ENCODE data around the gene BTAF1. TPM values are rescaled to one million over a fixed set of nuclear protein-coding genes. Genes with fewer than 3 reads are reported as not detected.

The BTAF1 gene
- total RNA-seq, 1 experiment from 2014 or later = 30.7 TPM

DNA sequence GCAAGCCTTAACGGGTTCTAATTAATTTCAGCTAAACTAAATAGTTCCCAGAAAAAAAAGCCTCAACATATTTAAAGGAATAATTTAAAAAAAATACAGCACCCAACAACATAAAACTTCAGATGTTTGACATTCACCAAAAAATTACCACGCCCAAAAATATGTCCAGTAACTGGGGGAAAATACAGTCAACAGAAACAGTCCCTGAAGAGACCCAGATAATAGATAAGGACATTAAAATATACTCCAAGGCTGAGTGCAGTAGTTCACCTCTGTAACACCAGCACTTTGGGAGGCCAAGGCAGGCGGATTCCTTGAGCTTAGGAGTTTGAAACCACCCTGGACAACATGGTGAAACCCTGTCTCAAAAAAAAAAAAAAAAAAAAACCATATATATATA, 78.0 kb downstream of the BTAF1 start:
- Mint-ChIP-seq H3K27ac (ENCODE audit: unreplicated experiment) (no peak overlapping the region), H3K4me1 (ENCODE audit: low read depth, unreplicated experiment) (no peaks in the 10 kb centered on the region), H3K4me3 (ENCODE audit: low read depth, unreplicated experiment) (no peak overlapping the region), H3K36me3 (ENCODE audit: insufficient read depth, unreplicated experiment) (no peaks in the 10 kb centered on the region), H3K27me3 (ENCODE audit: unreplicated experiment) (no peaks in the 10 kb centered on the region), H3K9me3 (ENCODE audit: low read depth, unreplicated experiment) (no peaks in the 10 kb centered on the region)
- CTCF ChIA-PET = no interaction called here
- BruUV-seq (replicated peaks) = no TSS peak
- DNase-seq = no peak
- TF ChIP-seq, protein P1, sequence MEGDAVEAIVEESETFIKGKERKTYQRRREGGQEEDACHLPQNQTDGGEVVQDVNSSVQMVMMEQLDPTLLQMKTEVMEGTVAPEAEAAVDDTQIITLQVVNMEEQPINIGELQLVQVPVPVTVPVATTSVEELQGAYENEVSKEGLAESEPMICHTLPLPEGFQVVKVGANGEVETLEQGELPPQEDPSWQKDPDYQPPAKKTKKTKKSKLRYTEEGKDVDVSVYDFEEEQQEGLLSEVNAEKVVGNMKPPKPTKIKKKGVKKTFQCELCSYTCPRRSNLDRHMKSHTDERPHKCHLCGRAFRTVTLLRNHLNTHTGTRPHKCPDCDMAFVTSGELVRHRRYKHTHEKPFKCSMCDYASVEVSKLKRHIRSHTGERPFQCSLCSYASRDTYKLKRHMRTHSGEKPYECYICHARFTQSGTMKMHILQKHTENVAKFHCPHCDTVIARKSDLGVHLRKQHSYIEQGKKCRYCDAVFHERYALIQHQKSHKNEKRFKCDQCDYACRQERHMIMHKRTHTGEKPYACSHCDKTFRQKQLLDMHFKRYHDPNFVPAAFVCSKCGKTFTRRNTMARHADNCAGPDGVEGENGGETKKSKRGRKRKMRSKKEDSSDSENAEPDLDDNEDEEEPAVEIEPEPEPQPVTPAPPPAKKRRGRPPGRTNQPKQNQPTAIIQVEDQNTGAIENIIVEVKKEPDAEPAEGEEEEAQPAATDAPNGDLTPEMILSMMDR (IDR thresholded peaks at IDR 0.05; ENCODE audit: unreplicated experiment) = no peak
- intact Hi-C loops (cut with micrococcal nuclease; ENCODE audit: unreplicated experiment) = no loop called here

DNA sequence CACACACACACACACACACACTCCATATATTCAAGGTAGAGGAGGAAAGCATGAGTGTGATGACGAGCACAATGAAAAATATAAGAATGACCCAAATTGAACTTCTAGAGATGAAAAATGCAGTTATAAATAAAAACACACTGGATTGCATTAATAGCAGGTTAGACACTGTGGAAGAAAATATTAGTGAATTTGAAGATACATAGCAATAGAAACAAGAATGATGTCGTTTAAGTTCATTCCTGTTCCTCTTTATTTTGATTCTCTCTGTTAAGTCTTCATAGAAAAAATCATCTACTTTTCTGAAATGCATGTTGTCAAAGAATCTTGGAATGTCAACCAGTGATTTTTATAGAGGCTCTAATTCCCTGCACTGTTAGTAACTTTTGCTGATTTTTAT, 78.4 kb downstream of the BTAF1 start:
- H3K4me3 Mint-ChIP-seq (ENCODE audit: low read depth, unreplicated experiment) = no peak overlapping the region
- H3K9me3 Mint-ChIP-seq (ENCODE audit: low read depth, unreplicated experiment) = no peaks in the 10 kb centered on the region
- TF ChIP-seq, protein P1 (IDR thresholded peaks at IDR 0.05; ENCODE audit: unreplicated experiment) = no peak
- no peaks in the 10 kb centered on the region for H3K27me3 Mint-ChIP-seq (ENCODE audit: unreplicated experiment)
- CTCF ChIA-PET = no interaction called here
- no peak overlapping the region for H3K27ac Mint-ChIP-seq (ENCODE audit: unreplicated experiment)
- no peak for DNase-seq
- intact Hi-C loops (cut with micrococcal nuclease; ENCODE audit: unreplicated experiment) = no loop called here
- H3K36me3 Mint-ChIP-seq (ENCODE audit: insufficient read depth, unreplicated experiment) = no peaks in the 10 kb centered on the region
- no peaks in the 10 kb centered on the region for H3K4me1 Mint-ChIP-seq (ENCODE audit: low read depth, unreplicated experiment)
- BruUV-seq (replicated peaks) = no TSS peak

DNA sequence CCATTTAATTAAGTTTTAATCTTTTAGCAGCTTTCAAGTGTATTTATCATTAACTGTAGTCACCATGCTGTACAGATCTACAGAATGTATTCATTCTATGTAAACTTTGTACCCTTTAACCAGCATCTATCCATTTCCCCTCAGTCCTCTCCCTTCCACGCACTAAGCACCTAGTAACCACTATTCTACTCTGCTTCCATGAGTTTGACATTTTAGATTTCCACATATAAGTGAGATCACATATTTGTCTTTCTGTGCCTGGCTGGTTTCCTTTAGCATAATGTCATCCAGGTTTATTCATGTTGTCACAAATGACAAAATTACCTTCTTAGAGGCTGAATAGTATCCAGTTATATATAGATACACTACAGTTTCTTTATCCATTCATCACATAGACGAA, 79.7 kb downstream of the BTAF1 start:
- Mint-ChIP-seq H3K27ac (ENCODE audit: unreplicated experiment) (no peak overlapping the region), H3K4me3 (ENCODE audit: low read depth, unreplicated experiment) (no peak overlapping the region), H3K36me3 (ENCODE audit: insufficient read depth, unreplicated experiment) (no peaks in the 10 kb centered on the region), H3K4me1 (ENCODE audit: low read depth, unreplicated experiment) (no peaks in the 10 kb centered on the region), H3K27me3 (ENCODE audit: unreplicated experiment) (no peaks in the 10 kb centered on the region), H3K9me3 (ENCODE audit: low read depth, unreplicated experiment) (no peaks in the 10 kb centered on the region)
- no peak for DNase-seq
- CTCF ChIA-PET = no interaction called here
- intact Hi-C loops (cut with micrococcal nuclease; ENCODE audit: unreplicated experiment) = no loop called here
- no TSS peak for BruUV-seq (replicated peaks)
- TF ChIP-seq, protein P1 (IDR thresholded peaks at IDR 0.05; ENCODE audit: unreplicated experiment) = no peak

DNA sequence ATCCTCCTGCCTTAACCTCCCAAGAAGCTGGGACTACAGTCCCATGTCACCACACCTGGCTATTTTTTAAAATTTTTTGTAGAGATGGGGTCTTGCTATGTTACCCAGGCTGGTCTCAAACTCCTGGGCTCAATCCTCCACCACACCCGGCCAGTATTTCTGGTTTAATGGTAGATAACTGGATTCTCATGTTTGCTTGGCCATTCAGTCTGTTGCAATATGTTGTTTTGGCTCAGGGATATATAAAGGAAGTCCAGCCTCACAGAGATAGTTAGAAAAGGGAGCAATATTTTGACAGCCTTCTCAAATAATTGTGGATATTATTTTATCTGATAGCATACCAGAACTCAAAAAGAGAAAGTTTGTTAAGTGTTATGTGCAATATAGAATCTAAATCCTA, 82.4 kb downstream of the BTAF1 start:
- intact Hi-C loops (cut with micrococcal nuclease; ENCODE audit: unreplicated experiment) = no loop called here
- no TSS peak for BruUV-seq (replicated peaks)
- H3K27ac Mint-ChIP-seq (ENCODE audit: unreplicated experiment) = no peak overlapping the region
- no peaks in the 10 kb centered on the region for H3K36me3 Mint-ChIP-seq (ENCODE audit: insufficient read depth, unreplicated experiment)
- no peaks in the 10 kb centered on the region for H3K9me3 Mint-ChIP-seq (ENCODE audit: low read depth, unreplicated experiment)
- no peaks in the 10 kb centered on the region for H3K27me3 Mint-ChIP-seq (ENCODE audit: unreplicated experiment)
- peaks cover 5% of the 10 kb centered on the region for H3K4me1 Mint-ChIP-seq (ENCODE audit: low read depth, unreplicated experiment)
- CTCF ChIA-PET = no interaction called here
- no peak overlapping the region for H3K4me3 Mint-ChIP-seq (ENCODE audit: low read depth, unreplicated experiment)
- DNase-seq = no peak
- TF ChIP-seq, protein P1 (IDR thresholded peaks at IDR 0.05; ENCODE audit: unreplicated experiment) = no peak

DNA sequence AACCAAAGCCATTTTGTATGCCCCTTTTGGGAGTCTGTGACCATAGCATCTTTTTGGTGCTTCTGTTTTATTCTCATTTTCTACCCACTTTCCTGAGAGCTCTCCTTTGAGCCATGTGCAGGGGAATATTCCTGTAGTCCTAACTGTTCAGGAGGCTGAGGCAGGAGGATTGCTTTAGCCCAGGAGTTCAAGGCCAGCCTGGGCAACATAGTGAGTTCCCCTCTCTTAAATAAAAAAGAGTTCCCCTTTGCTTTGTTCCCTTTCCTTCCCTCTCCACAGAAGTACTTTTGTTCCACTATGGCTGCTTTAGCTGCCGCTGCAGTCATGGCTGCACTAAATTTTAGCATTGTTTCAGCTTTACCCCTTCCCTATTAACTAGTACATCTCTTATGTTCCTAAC, 85.9 kb downstream of the BTAF1 start:
- peaks cover 5% of the 10 kb centered on the region for H3K4me1 Mint-ChIP-seq (ENCODE audit: low read depth, unreplicated experiment)

More for the DNA sequence above, 85.9 kb downstream of the BTAF1 start:
- no peak overlapping the region for H3K4me3 Mint-ChIP-seq (ENCODE audit: low read depth, unreplicated experiment)
- H3K36me3 Mint-ChIP-seq (ENCODE audit: insufficient read depth, unreplicated experiment) = no peaks in the 10 kb centered on the region
- no TSS peak for BruUV-seq (replicated peaks)
- intact Hi-C loops (cut with micrococcal nuclease; ENCODE audit: unreplicated experiment) = no loop called here
- CTCF ChIA-PET = no interaction called here
- H3K27ac Mint-ChIP-seq (ENCODE audit: unreplicated experiment) = no peak overlapping the region
- H3K9me3 Mint-ChIP-seq (ENCODE audit: low read depth, unreplicated experiment) = no peaks in the 10 kb centered on the region
- H3K27me3 Mint-ChIP-seq (ENCODE audit: unreplicated experiment) = no peaks in the 10 kb centered on the region
- no peak for DNase-seq
- TF ChIP-seq, protein P1 (IDR thresholded peaks at IDR 0.05; ENCODE audit: unreplicated experiment) = no peak

Measured in Calu3 (cell line).